Measurements from ENCODE around the gene GPR141.

GPR141 gene, protein sequence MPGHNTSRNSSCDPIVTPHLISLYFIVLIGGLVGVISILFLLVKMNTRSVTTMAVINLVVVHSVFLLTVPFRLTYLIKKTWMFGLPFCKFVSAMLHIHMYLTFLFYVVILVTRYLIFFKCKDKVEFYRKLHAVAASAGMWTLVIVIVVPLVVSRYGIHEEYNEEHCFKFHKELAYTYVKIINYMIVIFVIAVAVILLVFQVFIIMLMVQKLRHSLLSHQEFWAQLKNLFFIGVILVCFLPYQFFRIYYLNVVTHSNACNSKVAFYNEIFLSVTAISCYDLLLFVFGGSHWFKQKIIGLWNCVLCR

DNA sequence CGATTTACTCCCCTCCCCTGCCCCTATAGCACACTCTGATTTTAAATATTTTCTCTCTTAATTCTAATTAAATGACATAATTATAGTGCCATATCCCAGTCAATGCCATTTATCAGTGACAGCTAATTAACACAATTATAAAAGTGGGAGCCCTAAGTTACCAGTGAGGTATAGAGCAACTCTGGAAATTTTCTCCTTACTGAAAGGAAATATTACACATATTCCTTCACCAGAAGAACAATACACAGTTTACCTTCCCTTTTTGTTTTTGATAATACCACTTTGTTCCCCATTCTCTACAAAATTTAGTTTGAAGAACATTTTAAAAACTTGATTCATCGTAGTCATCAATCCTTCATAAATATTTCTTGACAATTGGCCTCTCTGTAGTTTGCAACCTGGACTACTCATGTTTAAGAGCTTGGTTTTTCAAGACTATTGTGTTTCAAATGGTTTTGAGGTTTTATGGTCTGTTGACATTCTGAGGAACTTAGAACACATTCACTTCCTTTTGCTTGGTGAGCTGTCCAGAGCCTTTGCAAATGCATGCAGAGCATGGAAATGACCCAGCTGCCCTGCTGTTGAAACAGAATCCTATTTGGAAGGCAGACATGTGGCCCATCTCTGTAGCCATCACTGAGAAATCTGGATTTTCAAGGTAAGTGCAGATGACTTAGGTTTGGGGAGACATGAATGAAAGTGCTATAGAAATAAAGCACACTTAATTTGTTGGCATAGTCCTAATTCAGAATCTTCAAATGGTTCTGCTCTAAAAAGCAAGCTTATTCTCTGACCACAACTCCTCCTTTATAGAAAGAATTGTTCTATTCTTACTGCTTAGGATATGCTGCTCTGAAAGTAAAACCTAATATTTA is at the start of gene GPR141:
Gene GPR141, plus strand, starts transcription at position 521 of the 875 bp plus-strand sequence. CDS start 56,628 bp downstream, outside the sequence.
- DNase-seq (ENCODE audit: low read depth in 3 of 3) = no peak

DNA sequence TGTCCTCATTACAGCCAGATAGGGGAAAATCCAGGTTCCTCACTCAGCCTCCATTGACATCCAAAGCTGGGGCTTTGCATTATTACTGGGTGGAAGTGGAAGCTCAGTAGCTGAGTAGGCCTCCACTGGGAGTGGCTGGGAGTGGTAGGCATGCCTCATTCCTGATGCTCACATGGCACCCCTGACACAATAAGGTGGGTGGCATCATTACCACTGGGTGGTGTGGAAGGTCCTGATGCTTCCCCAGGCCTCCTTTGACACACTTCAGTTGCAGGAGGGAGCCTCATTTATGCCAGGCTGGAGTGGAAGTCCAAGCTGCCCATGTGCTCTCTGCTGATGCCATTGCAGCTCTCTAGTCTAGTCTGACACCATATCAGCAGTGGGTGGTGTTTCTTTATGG is 48.2 kb upstream of the GPR141 start:
- DNase-seq (ENCODE audit: low read depth in 3 of 3) = no peak

DNA sequence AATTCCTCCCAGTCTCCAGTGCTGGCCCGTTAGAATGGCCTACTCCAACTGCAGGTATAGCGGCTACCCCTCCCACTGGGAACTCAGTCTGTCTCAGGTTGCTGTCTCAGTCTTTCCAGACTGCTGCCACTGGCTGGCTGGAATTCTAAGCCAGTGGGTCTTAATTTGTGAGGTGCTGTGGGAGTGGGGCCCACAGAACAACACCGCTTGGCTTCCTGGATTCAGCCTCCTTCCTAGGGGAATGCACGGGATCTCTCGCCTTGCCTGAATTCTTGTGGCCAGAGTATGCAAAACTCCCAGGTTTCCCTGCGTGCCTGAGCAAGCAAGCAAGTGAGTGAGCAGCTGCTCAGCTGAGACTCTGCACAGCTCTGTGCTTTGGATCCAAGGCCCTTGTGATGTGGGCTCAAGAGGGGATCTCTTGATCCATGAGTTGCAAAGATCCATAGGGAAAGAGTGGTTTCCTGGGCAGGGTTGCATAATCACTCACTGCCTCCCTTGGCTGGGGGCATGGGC is 41.5 kb upstream of the GPR141 start:
- no peak for DNase-seq (ENCODE audit: low read depth in 3 of 3)

DNA sequence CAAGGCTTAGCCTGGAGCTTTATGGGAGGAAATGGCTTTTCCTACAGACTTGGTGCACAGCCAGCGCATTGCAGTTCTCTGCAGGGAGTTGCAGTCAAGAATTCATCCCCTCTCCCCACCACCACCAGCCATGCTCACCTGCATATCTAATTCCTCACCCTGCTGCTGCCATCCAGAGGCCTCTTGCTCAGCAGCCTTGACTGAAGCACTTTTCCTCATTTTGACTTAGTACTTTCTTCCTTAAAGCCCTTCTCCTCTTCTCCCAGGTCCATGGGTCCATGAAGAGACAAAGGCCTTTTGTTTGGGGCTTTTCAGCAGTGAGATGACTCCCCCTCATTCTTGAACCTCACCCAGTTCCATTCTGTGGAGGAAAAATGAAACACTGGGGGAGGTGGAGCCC is 39.7 kb upstream of the GPR141 start:
- no peak for DNase-seq (ENCODE audit: low read depth in 3 of 3)

DNA sequence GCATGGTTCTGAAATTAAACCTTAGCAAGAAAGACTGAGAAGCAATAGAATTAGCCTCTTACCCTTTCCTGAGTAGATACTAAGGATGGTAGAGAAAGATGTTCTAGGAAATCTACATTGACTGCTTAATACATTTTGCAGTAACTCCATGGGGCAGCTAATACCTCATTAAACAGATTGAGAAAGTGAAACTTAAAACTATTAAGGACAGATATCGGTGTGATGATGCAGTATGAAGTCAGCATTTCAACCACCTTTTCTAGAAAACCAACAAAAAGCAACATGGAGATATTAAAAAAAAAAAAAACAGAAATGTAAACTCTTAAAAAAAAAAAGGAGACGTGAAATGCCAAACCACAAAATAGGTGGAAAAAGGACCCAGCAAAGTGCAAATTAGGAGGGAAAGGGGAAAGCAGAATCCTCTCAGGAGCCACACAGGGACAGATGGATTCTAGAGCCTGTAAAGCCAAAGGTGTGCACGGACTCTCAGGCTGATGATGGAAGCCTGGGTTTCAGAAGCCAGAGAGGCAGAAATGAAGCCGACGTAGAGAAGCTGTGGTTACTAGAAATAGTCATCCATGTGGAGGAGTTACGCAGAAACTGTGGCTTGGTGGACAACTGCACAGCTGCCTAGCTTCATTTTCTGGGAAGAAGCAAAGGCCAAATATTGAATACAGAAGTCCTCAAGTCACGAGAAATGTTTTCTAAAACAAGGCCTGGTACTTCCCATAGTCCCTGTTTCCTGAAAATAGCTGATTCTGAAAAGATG is 38.1 kb upstream of the GPR141 start:
- DNase-seq (ENCODE audit: low read depth in 3 of 3) = no peak

DNA sequence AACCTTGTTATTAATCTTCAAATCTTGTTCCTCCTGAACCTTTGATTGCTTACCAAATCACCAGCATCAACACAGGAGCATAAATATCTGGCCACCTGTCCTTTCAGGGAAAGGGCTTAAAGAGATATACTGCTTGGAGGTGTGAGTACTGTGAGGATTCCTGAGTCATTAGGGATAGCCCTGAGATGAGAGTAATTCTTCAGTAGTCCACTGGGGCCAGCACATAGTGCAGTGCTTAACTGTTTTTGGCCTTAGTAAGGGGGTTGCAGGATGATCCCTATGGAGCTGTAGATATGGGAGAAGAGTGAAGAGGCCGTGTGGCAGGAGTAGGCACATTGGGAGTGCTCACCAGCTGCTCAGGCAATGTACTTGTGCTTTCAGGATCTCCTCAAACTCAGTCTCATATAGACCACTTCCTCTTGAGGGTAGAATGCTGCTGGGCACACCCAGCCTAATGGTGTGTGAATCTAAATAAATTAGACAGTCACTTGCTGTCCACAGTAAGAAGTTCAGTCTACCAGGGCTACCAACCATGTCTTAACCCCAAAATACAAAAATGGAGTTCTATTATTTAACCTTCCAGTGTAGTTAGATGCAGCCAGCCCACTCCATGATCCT is 26.5 kb upstream of the GPR141 start:
- DNase-seq (ENCODE audit: low read depth in 3 of 3) = no peak

DNA sequence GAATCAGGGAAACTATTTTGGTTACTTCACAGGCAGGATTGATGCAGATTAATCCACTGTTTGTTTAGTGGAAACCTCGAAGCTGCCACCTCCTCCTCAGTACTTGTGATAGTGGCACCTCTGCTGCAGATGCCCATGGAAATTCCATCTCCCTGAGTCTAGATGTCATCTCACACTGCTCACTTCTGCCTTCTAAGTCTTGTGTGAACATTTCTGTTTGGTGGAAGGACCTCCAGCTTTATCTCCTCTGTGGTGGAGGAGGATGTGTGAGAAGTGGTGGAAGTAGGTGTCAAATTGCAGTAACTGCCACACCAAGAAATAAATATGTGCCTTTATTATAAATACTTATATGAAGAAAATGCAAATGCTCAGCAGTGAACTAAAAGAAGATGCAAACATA is 25.8 kb upstream of the GPR141 start:
- no peak for DNase-seq (ENCODE audit: low read depth in 3 of 3)

DNA sequence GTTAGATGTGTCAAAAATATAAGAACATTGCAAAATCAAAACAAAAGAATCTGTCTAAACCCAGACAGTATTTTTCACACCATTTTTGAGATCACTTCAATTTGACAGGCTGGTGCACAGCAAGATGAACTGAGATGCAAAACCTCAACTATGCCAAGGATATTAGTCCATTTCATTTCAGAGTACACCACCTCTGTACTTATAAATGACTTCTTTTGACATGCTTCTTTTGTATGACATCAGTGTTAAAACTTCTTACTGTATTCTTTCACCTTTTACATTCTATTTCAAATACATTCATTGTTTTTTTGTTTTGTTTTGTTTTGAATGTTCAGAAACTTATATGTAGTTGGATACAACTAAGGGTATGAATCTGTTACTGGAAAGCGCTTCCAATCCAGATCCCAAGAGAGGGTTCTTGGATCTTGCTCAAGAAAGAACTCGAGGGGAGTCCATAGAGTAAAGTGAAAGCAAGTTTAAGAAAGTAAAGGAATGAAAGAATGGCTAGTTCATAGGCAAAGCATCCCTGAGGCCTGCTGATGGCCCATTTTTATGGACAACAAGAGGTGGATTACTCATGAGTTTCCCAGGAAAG is 23.5 kb upstream of the GPR141 start:
- DNase-seq (ENCODE audit: low read depth in 3 of 3) = no peak

DNA sequence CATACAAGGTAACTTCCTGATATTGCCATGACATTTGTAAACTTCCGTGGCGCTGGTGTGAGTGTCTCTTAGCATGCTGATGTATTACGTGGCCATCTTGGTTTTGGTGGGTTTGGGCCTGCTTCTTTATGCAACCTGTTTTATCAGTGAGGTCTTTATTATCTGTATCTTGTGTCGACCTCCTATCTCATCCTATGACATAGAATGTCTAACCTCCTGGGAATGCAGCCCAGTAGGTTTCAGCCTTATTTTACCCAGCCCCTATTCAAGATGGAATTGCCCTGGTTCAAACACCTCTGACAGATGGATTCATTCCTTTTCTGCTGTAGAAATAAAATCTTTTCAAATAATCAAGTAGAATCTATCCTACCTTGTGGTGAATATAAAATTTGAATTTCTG is 23.0 kb upstream of the GPR141 start:
- DNase-seq (ENCODE audit: low read depth in 3 of 3) = no peak

DNA sequence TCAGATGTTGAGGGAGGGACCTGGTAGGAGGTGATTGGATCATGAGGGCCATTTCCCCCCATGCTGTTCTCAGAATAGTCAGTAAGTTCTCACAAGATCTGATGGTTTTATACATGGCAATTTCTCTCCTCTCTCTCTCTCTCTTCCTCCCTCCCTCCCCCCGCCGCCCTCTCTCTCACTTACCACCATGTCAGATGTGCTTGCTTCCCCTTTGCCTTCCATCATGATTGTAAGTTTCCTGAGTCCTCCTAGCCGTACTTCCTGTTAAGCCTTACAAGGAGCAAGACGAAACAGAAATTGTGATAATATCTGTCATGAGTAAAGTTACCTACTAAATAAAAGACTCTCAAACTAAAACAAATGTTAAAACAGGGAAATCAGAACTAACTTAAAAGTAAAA is 19.9 kb upstream of the GPR141 start:
- DNase-seq (ENCODE audit: low read depth in 3 of 3) = no peak

DNA sequence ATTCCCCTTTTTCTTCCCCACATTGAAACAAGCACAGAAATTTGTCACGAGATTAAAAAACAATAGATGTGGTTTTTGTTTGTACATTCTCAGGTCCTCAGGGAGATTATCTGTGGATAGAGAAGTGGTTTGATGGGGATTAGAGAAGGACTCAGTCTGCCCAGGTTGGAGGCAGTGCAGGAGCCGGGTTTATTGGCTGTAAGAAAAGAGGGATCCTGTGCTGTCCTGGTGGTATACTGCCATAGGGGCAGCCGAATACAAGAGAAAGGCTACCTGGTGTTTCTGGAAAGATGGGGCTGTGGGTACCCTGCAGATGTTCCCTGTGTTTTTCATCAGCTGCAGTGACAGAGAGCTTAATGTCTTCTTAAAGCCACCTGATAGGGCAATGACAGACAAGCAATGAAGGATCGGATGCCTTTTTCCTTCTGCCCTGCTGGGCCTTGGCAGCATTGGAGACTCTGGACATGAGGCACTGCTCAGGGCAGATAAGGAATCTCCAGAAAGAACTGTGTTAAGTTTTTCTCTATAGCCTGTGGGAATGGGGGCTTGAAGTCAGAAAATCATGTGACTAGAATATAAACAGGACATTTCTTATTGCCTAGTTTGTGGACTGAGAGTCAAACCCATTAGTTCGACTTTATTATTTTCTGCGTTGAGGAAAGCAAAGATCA is 18.1 kb upstream of the GPR141 start:
- DNase-seq (ENCODE audit: low read depth in 3 of 3) = no peak

DNA sequence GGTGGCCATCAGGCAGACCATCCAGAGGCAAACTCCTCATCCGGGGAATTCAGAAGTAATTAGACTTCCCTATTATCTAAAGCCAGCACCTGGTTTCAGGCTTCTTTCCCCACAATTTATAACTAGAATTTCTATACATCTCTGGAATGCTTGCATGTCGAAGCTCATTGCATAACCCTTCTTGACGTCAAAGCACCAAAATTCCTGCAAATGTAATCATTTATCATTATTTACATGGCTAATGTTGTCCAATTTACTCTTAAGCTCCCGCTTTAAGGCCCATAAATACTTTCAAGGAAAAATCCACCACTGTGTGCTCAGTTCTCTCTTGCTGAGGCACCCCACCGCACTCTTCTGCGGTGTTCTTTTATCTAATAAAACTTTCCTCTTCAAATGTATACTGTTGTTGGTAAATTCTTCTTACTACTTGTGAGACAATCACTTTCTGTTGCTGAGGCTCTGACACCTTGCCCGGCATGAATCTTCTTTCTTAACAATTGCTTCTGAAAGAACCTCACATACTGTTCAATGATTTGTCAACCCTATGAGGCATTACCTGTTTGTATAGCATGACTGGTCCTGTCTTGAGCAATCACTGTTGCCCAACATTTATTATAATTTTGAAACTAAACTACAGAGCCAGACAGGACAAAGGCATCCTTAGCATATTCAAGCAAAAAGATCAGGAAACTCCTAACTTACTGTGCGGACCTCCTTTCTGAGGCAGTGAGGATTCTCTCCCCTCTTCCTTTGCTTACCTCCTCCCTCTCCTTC is 17.4 kb upstream of the GPR141 start:
- DNase-seq (ENCODE audit: low read depth in 3 of 3) = no peak

DNA sequence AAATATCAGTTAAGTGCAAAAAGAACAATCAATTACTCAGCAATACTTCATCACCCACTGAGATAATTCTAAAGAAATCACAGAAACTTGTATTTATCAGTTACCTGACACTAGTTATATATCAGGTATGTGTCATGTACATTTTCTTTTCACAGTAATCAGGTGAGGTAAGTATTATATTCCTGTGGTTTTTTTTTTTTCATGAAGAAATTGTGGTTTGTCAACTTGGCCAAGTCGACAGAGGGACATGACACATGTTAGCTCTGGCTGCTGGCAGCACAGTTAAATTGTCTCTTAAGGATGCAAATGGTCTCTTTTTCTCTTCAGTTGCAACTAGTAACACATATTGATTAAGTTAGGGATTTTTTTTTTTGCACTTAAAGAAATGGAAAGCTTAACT is 13.7 kb upstream of the GPR141 start:
- DNase-seq (ENCODE audit: low read depth in 3 of 3) = no peak

DNA sequence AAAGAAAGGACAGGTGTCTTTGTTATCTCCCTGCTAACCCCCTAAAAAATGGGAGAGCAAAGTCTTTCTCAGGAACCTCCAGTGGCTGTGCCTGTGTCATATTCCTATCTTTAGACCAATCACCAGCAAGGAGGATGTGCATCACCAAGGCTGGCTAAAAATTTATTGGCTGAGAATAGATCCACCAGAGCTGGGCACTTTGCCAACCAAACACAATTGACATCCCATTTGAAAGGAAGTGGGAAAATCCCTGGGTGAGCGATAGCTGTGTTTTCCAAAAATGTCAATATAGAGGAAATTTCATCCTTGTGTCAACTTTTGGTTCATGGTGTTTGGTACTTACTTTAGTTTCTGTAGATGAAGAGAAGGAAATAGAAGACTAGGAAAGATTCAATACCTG is 13.1 kb upstream of the GPR141 start:
- no peak for DNase-seq (ENCODE audit: low read depth in 3 of 3)

DNA sequence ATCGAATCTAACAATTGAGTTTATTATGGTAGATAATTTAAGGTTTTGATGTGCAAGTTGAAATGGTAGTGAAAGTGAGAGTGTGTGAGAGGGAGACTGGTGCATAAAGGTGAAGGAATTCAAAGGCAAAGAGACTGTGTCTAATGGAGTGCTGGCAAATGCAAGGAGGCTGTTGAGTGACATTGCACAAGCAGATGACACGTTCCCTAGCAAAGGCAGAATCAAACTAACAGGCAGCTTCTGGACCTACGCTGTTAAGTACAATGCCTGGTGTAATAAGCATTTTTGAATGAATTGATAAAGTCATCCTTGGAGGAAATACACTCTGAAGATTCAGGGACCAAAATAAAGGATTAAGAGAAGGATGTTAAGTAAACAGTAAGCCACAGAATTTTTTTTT is 11.7 kb upstream of the GPR141 start:
- no peak for DNase-seq (ENCODE audit: low read depth in 3 of 3)

DNA sequence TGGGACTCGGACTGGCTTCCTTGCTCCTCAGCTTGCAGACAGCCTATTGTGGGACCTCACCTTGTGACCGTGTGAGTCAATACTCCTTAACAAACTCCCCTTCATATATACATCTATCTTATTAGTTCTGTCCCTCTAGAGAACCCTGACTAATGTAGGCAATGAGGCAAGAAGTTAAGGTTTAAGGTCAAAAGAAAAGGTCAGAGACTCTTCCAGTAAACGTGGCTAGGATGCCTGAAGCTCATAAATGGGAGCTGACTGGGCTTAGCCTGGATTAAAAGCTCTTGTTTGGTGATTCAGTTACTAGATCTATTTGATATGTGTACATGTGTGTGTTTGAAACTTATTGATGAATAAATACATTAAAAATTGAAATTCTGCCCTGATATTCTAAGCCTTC is 10.6 kb upstream of the GPR141 start:
- no peak for DNase-seq (ENCODE audit: low read depth in 3 of 3)

DNA sequence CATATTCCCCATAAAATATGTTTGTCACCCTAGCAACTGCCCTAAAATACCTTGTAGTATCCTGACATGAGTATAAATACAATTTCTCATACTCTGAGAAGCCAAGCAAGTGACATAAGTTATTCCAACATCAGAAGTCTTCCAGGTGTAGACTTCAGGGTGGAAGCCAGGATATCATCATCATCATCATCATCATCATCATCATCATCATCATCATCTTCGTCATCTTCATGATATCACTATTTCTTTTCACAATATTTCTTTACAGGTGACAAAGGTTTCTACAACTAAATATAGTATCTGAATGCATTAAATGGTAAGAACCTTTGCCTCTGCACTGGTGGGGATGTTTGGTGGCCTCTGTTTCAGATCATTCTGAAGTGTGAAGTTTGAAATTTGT is 10.0 kb upstream of the GPR141 start:
- no peak for DNase-seq (ENCODE audit: low read depth in 3 of 3)

DNA sequence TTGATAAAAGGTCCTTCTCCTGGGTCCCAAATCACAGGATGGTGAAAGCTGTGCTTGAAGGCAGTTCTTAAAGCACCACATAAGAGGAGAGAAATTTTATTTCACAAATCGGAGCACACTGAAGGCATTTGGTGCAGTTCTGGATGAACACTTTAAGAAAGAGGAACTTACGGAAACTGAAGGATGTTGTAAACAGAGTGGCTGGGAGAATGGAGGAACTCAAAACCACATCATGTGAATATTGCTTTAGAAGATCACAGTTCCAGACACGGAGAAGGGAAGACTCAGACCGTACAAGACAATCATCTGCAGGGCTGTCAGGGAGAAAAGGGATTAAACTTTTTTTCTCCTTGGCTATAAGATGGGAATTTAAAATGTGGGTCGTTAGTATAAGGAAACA is 9.0 kb upstream of the GPR141 start:
- DNase-seq (ENCODE audit: low read depth in 3 of 3) = no peak

DNA sequence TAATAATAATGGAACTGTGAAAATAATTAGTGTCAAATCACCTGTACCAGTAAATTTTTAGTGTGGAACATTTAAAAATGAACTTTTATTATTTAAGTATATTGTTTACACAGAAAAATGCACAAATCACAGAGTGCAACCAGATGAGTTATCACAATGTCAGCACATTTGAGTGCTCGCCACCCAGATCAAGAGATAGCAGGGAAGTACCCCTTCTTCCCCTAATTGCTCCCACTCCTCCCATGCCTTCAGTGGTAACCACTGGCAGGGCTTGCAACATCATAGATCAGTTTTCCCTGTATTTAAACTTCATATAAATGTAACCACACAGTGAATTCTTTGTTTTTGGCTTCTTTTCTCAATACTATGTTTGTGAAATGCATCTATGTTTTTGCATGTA is 7.8 kb upstream of the GPR141 start:
- DNase-seq (ENCODE audit: low read depth in 3 of 3) = no peak

DNA sequence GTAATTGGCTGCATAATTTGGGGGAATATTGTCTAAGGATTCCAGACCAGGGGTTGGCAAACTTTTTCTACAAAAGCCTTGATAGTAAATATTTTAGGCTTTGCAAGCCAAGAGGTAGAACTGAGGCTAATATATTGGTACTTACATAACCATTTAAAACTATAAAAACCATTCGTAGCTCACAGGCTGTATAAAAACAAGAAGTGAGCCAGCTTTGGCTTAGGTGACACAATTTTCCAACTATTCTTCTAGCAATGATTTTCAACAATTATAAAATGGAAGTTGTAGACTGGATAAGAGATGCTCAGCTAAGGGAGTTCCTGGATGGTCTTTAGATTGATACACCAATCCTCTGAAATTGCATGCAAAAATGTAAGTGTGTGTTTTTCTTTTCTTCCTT is 1.4 kb downstream of the GPR141 start:
- DNase-seq (ENCODE audit: low read depth in 3 of 3) = no peak
